ENCODE data around the gene SVOPL.

GRCh38 chr7:138701537-138701923 is 368 bp upstream of the SVOPL start:
- TF ChIP-seq EZH2 (optimal IDR thresholded peaks at IDR 0.05; ENCODE audit: low read depth, low read length) (no peak), CTCF (IDR thresholded peaks at IDR 0.05; ENCODE audit: low read length) (no peak)

Measured in MM.1S (cell line).